Mesendoderm (in vitro differentiated cells): ENCODE results near the gene BAIAP2L2.

Source experiments
- DNase-seq: peaks from one replicate; pipeline ENCODE4 v3.0.0; 2013
- H2AK5ac ChIP-seq: 2 replicates; pipeline ENCODE4 v1.6.1; 2013; ENCODE audit warnings: low read length, inconsistent platforms
- H2BK120ac ChIP-seq: 2 replicates; pipeline ENCODE4 v1.6.1; 2013; ENCODE audit warnings: low read depth, mild to moderate bottlenecking, low read length, moderate library complexity, mixed read lengths
- H2BK15ac ChIP-seq: replicated peaks from 2 replicates; pipeline ENCODE4 v1.6.1; 2013; ENCODE audit warnings: low read depth, mild to moderate bottlenecking, moderate library complexity
- H2BK5ac ChIP-seq: 2 replicates; pipeline ENCODE4 v1.6.1; 2013; ENCODE audit warnings: low read length, inconsistent platforms
- H3K18ac ChIP-seq: 2 replicates; pipeline ENCODE4 v1.6.1; 2013; ENCODE audit warnings: mild to moderate bottlenecking, low read length, mixed read lengths
- H3K23ac ChIP-seq: one replicate; pipeline ENCODE4 v1.6.1; 2013; ENCODE audit warnings: low read length
- H3K27ac ChIP-seq: 2 replicates; pipeline ENCODE4 v1.5.1; 2013; ENCODE audit warnings: low read depth, mild to moderate bottlenecking, inconsistent platforms, low read length, moderate library complexity
- H3K27me3 ChIP-seq: 2 replicates; pipeline ENCODE4 v1.6.1; 2013; ENCODE audit warnings: low read length, control low read depth, mild to moderate bottlenecking, inconsistent platforms; ENCODE audit not compliant: insufficient read depth, poor library complexity
- H3K36me3 ChIP-seq: 2 replicates; pipeline ENCODE4 v1.6.1; 2013; ENCODE audit warnings: low read length, inconsistent platforms; ENCODE audit not compliant: control insufficient read depth, insufficient read depth
- H3K4ac ChIP-seq: one replicate; pipeline ENCODE4 v1.6.1; 2013; ENCODE audit warnings: low read depth, mild to moderate bottlenecking, low read length, moderate library complexity
- H3K4me1 ChIP-seq: 2 replicates; pipeline ENCODE4 v1.6.1; 2013; ENCODE audit warnings: low read depth, low read length, inconsistent platforms; ENCODE audit not compliant: control insufficient read depth
- H3K4me2 ChIP-seq: 2 replicates; pipeline ENCODE4 v1.6.1; 2013; ENCODE audit warnings: low read length
- H3K4me3 ChIP-seq: 2 replicates; pipeline ENCODE4 v1.5.1; 2013; ENCODE audit warnings: mild to moderate bottlenecking, low read length
- H3K56ac ChIP-seq: one replicate; pipeline ENCODE4 v1.6.1; 2013; ENCODE audit warnings: low read length
- H3K79me1 ChIP-seq: 2 replicates; pipeline ENCODE4 v1.6.1; 2013; ENCODE audit warnings: low read length, inconsistent platforms
- H3K79me2 ChIP-seq: 2 replicates; pipeline ENCODE4 v1.6.1; 2013; ENCODE audit warnings: mild to moderate bottlenecking, low read length; ENCODE audit not compliant: control insufficient read depth, insufficient read depth
- H3K9ac ChIP-seq: 2 replicates; pipeline ENCODE4 v1.6.1; 2013; ENCODE audit warnings: low read length, inconsistent platforms
- H4K5ac ChIP-seq: one replicate; pipeline ENCODE4 v1.6.1; 2013; ENCODE audit warnings: low read length
- H4K8ac ChIP-seq: one replicate; pipeline ENCODE4 v1.6.1; 2013; ENCODE audit warnings: low read depth, mild to moderate bottlenecking, control low read depth, low read length, moderate library complexity
- WGBS: extraction: QIAGEN DNeasy Blood & Tissue Kit; methylation state at CpG from one replicate; pipeline ENCODE4 v1.1.7; 2013; ENCODE audit warnings: low lambda C conversion rate, missing lambda C conversion rate; ENCODE audit not compliant: insufficient coverage; ENCODE audit errors: extremely low coverage; 5-methylcytosine and 5-hydroxymethylcytosine counted together

The BAIAP2L2 gene

DNA sequence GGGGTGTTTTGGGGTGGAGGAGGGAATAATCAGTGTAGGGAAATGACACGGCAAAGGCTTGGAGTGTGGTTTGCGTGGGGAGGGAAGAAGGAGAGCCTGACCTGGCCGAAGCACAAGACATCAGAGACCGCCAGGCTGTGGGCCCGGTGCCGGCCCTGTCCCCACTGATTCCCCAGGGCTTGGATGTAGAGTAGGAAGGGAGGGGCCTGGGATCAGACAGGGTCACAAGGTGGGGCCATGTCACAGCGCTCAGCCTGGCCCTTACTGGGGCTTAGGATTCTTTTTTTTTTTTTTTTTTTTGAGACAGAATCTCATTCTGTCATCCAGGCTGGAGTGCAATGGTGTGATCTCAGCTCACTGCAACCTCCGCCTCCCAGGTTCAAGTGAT, 43.5 kb downstream of the BAIAP2L2 start:
- H4K8ac ChIP-seq, result no peak overlapping the region
- no peak overlapping the region for H3K9ac ChIP-seq
- no peak overlapping the region for H2BK5ac ChIP-seq
- H3K56ac ChIP-seq, result no peak overlapping the region
- no peak overlapping the region for H3K4me2 ChIP-seq
- no peak overlapping the region for H2BK15ac ChIP-seq
- no peaks in the 10 kb centered on the region for H3K79me1 ChIP-seq
- peaks cover 3% of the 10 kb centered on the region for H3K36me3 ChIP-seq
- H2BK120ac ChIP-seq, result no peak overlapping the region
- H4K5ac ChIP-seq, result no peak overlapping the region
- H3K27me3 ChIP-seq, result no peaks in the 10 kb centered on the region
- H3K4ac ChIP-seq, result no peak overlapping the region
- no peak for DNase-seq
- no peak overlapping the region for H3K18ac ChIP-seq
- WGBS, result no CpG with 5 or more reads among the region's 8 CpGs
- no peaks in the 10 kb centered on the region for H3K4me1 ChIP-seq
- no peak overlapping the region for H2AK5ac ChIP-seq
- H3K4me3 ChIP-seq, result no peak overlapping the region
- H3K23ac ChIP-seq, result no peak overlapping the region
- H3K79me2 ChIP-seq, result no peaks in the 10 kb centered on the region
- no peak overlapping the region for H3K27ac ChIP-seq

DNA sequence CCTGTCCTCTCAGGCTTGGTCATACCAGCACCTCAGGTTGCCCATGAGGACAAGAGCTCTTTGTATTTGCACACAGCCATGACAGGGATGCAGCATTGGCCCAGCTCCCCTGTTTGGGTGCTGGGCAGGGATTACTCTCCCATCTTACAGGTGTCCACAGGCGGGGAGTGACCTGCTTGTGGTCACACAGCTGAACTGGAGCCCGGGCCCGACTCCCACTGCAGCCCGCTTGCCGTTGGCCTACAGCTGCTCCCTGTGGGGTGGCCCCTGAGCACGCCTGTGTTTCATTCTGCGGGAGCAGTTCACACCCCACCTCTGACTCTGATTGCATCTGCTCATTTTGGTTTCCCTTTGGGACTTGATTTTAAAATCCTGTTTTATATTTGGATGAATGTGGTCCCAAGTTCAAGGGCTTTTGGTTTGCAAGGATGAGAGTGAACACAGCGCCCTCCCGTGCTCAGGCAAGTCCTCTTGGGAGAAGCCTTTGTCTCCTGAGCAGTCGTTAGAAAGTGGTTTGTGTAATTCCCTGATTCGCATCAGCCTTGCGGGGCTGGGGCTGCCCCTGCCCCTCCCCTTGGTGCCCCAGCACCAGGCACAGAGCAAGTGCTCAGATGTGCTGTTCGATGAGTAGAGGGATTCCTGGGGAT, 44.0 kb downstream of the BAIAP2L2 start:
- DNase-seq, result no peak
- Histone ChIP-seq H3K36me3 (peaks cover 3% of the 10 kb centered on the region), H3K56ac (no peak overlapping the region), H2BK120ac (no peak overlapping the region), H3K18ac (no peak overlapping the region), H3K27ac (no peak overlapping the region), H3K79me2 (no peaks in the 10 kb centered on the region), H3K4ac (no peak overlapping the region), H3K4me3 (no peak overlapping the region), H3K79me1 (no peaks in the 10 kb centered on the region), H2AK5ac (no peak overlapping the region), H3K27me3 (no peaks in the 10 kb centered on the region), H4K5ac (no peak overlapping the region), H3K9ac (no peak overlapping the region), H3K4me1 (no peaks in the 10 kb centered on the region), H3K23ac (no peak overlapping the region), H2BK15ac (no peak overlapping the region), H2BK5ac (no peak overlapping the region), H4K8ac (no peak overlapping the region), H3K4me2 (no peak overlapping the region)
- WGBS, result no CpG with 5 or more reads among the region's 13 CpGs

DNA sequence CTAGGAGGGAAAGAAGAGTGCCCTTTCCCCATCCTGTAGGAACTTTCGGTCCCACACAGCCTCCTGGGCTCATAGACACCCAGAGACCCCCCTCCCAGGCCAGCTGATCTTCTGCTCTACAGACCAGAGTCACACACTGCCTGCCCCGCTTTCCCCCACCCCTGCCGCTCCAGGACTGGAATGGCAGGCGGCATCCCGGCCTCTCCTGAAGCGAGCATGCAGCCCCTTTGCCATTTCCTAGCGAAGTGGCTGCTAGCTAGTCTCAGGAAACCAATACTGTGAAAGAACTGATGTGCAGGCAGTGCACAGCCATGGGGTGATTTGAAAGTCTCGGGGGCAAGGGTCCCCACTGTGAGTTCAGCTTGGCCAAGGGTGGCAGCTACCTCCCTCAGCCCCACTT, 44.9 kb downstream of the BAIAP2L2 start:
- WGBS, result no CpG with 5 or more reads among the region's 8 CpGs
- H3K18ac ChIP-seq, result no peak overlapping the region

DNA sequence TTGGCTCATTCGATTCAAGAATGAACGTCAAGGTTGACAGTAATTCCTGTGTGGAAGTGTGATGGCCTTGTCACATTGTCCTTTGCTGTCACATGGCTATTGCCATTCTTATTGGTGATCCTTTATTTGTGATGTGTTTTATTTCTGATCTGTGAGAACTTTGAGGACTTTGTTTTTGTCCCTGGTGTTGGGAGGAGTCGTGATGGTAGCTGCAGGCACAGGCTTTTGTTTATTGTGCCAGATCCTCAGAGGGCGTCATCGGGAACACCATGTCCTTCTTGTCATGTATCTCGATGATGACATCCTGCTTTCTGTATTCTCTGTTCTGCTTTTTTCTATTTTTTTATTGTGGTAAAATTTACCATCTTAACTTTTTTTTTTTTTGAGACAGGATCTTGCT, 47.7 kb downstream of the BAIAP2L2 start:
- H4K5ac ChIP-seq, result no peak overlapping the region
- H3K4me1 ChIP-seq, result peaks cover 1% of the 10 kb centered on the region
- no CpG with 5 or more reads among the region's 6 CpGs for WGBS
- no peak overlapping the region for H2BK15ac ChIP-seq
- DNase-seq, result no peak
- no peaks in the 10 kb centered on the region for H3K79me2 ChIP-seq
- no peak overlapping the region for H3K4ac ChIP-seq
- no peak overlapping the region for H2AK5ac ChIP-seq
- no peak overlapping the region for H3K4me3 ChIP-seq
- H2BK120ac ChIP-seq, result no peak overlapping the region
- peaks cover 3% of the 10 kb centered on the region for H3K36me3 ChIP-seq
- no peak overlapping the region for H3K9ac ChIP-seq
- H4K8ac ChIP-seq, result no peak overlapping the region
- no peak overlapping the region for H2BK5ac ChIP-seq
- H3K79me1 ChIP-seq, result peaks cover 1% of the 10 kb centered on the region
- H3K4me2 ChIP-seq, result no peak overlapping the region
- no peak overlapping the region for H3K56ac ChIP-seq
- no peak overlapping the region for H3K23ac ChIP-seq
- no peaks in the 10 kb centered on the region for H3K27me3 ChIP-seq
- H3K18ac ChIP-seq, result no peak overlapping the region
- H3K27ac ChIP-seq, result no peak overlapping the region

More for the DNA sequence above, 44.9 kb downstream of the BAIAP2L2 start:
- H3K4me2 ChIP-seq, result no peak overlapping the region
- no peak overlapping the region for H2BK5ac ChIP-seq
- H3K36me3 ChIP-seq, result peaks cover 3% of the 10 kb centered on the region
- H4K8ac ChIP-seq, result no peak overlapping the region
- H3K56ac ChIP-seq, result no peak overlapping the region
- DNase-seq, result no peak
- H3K4me1 ChIP-seq, result no peaks in the 10 kb centered on the region
- no peaks in the 10 kb centered on the region for H3K27me3 ChIP-seq
- no peak overlapping the region for H2BK15ac ChIP-seq
- H3K4ac ChIP-seq, result no peak overlapping the region
- no peak overlapping the region for H3K9ac ChIP-seq
- no peak overlapping the region for H3K4me3 ChIP-seq
- H2BK120ac ChIP-seq, result no peak overlapping the region
- no peaks in the 10 kb centered on the region for H3K79me2 ChIP-seq
- no peak overlapping the region for H2AK5ac ChIP-seq
- no peak overlapping the region for H3K23ac ChIP-seq
- H4K5ac ChIP-seq, result no peak overlapping the region
- no peak overlapping the region for H3K27ac ChIP-seq
- no peaks in the 10 kb centered on the region for H3K79me1 ChIP-seq

DNA sequence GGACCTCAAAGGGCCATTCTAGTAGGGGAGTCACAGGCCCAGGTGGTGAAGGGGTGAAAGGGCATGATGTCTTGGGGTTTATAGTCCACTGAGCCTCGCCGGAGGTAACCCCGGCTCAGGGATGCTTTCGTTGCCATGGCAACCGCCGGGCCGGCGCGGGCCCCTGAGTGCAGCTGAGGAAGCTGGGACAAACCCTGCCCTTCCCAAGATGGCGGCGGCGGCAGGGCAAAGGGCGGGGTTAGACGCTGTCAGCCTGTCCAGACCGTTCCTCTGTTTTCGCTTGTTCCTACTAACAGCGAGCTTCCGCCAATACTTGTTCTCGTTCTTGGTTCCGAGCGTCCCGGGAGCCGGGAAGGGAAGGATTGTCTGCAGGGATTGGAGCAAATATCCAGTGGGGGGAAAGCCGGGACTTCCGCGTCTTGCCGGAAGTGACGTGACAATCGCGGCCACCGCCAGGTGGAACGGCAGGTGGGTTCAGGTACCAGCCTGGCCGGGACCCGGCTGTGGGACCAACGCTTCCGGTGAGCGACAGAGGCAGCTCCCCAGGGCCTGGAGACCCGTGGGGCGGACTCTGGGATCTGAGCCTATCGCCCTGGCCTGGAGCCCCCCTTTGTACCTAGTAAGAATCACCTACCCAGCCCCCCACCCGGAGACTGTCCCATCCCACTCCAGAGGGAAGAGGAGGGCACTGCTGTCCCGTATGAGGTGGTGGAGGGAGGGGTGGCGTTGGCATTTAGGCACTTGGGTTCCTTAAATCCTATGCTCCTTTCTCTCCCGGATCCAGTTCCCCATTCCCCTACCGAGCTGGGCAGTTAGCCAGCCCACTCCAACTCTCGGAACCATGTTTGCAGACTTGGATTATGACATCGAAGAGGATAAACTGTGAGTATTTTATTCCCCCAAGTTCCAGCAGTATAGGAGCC, 53.3 kb downstream of the BAIAP2L2 start, which contains the start of gene PICK1:
PICK1 (plus strand) TSS at position 436 of the 923 bp plus-strand sequence; CDS start at position 842, 406 bp downstream.
- H3K27ac ChIP-seq, result peak within 1 kb of the TSS; percentile 68
- H3K18ac ChIP-seq, result peak within 1 kb of the TSS; percentile 65
- peak within 1 kb of the TSS; percentile 32 for H3K4me3 ChIP-seq
- no peaks in the 10 kb centered on the region for H3K27me3 ChIP-seq
- no peak within 1 kb of the TSS for H2AK5ac ChIP-seq
- peak; percentile 97 for DNase-seq
- no CpG with 5 or more reads among the region's 47 CpGs for WGBS
- H2BK15ac ChIP-seq, result no peak within 1 kb of the TSS
- peak within 1 kb of the TSS; percentile 83 for H3K4ac ChIP-seq
- peak within 1 kb of the TSS; percentile 36 for H2BK5ac ChIP-seq
- H3K36me3 ChIP-seq, result no peaks in the 10 kb centered on the region
- no peaks in the 10 kb centered on the region for H3K79me2 ChIP-seq
- no peak within 1 kb of the TSS for H3K23ac ChIP-seq
- H3K9ac ChIP-seq, result peak within 1 kb of the TSS; percentile 71
- no peak within 1 kb of the TSS for H2BK120ac ChIP-seq
- peaks cover 3% of the 10 kb centered on the region for H3K79me1 ChIP-seq
- H3K4me2 ChIP-seq, result peak within 1 kb of the TSS; percentile 44
- H3K56ac ChIP-seq, result peak within 1 kb of the TSS; percentile 87
- peak within 1 kb of the TSS; percentile 60 for H4K8ac ChIP-seq
- H4K5ac ChIP-seq, result no peak within 1 kb of the TSS
- H3K4me1 ChIP-seq, result peaks cover 4% of the 10 kb centered on the region
